ENCODE results near the gene FARP1. TPM values are rescaled to one million over a fixed set of nuclear protein-coding genes. Genes with fewer than 3 reads are reported as not detected.
A peak's percentile ranks its signal among the peaks of the same experiment; 100 is the strongest.

Gene FARP1
- total RNA-seq, 1 experiment from 2014 or later = 96.6 TPM

GRCh38 chr13:98487016-98487415 lies 344.1 kb downstream of the FARP1 start (continued):
- TF ChIP-seq, protein P1, sequence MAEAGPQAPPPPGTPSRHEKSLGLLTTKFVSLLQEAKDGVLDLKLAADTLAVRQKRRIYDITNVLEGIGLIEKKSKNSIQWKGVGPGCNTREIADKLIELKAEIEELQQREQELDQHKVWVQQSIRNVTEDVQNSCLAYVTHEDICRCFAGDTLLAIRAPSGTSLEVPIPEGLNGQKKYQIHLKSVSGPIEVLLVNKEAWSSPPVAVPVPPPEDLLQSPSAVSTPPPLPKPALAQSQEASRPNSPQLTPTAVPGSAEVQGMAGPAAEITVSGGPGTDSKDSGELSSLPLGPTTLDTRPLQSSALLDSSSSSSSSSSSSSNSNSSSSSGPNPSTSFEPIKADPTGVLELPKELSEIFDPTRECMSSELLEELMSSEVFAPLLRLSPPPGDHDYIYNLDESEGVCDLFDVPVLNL (CRISPR knock-in tag; IDR thresholded peaks at IDR 0.05; ENCODE audit: borderline replicate concordance, low read depth) = no peak
- TF ChIP-seq ZNF263 (CRISPR knock-in tag; IDR thresholded peaks at IDR 0.05; ENCODE audit: low read depth) (no peak), ZNF219 (CRISPR knock-in tag; IDR thresholded peaks at IDR 0.05; ENCODE audit: borderline replicate concordance) (no peak)
- TF ChIP-seq, protein P2, sequence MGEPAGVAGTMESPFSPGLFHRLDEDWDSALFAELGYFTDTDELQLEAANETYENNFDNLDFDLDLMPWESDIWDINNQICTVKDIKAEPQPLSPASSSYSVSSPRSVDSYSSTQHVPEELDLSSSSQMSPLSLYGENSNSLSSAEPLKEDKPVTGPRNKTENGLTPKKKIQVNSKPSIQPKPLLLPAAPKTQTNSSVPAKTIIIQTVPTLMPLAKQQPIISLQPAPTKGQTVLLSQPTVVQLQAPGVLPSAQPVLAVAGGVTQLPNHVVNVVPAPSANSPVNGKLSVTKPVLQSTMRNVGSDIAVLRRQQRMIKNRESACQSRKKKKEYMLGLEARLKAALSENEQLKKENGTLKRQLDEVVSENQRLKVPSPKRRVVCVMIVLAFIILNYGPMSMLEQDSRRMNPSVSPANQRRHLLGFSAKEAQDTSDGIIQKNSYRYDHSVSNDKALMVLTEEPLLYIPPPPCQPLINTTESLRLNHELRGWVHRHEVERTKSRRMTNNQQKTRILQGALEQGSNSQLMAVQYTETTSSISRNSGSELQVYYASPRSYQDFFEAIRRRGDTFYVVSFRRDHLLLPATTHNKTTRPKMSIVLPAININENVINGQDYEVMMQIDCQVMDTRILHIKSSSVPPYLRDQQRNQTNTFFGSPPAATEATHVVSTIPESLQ (CRISPR knock-in tag; IDR thresholded peaks at IDR 0.05) = no peak

GRCh38 chr13:98487522-98487921 lies 344.6 kb downstream of the FARP1 start:
- ChIA-PET POLR2A (no interaction called here), CTCF (interaction anchor here (0.6 to 1.3 kb wide), 3 partner anchors 110 to 186 kb away, joined by 3 to 4 read pairs (median 3); no protein-coding TSS in a partner anchor)
- no peaks in the 10 kb centered on the region for H3K9me3 Mint-ChIP-seq
- H3K27ac Mint-ChIP-seq = no peak overlapping the region; the same call in 1 of the 2 replicates
- DNase-seq (ENCODE audit: low spot score) (no peak), ATAC-seq (no peak)
- peaks cover 97% of the 10 kb centered on the region for H3K4me1 Mint-ChIP-seq
- no peaks in the 10 kb centered on the region for H3K27me3 Mint-ChIP-seq (ENCODE audit: low read depth)
- H3K4me3 Mint-ChIP-seq = no peak overlapping the region
- H3K36me3 Mint-ChIP-seq = no peaks in the 10 kb centered on the region
- no peak for TF ChIP-seq ZNF396 (CRISPR knock-in tag; IDR thresholded peaks at IDR 0.05; ENCODE audit: borderline replicate concordance)

GRCh38 chr13:98488736-98489135 lies 345.8 kb downstream of the FARP1 start:
- no peak for DNase-seq (ENCODE audit: low spot score)
- Mint-ChIP-seq H3K27me3 (ENCODE audit: low read depth) (no peaks in the 10 kb centered on the region), H3K27ac (peak overlapping the region; percentile 25), H3K9me3 (no peaks in the 10 kb centered on the region), H3K4me3 (no peak overlapping the region), H3K36me3 (no peaks in the 10 kb centered on the region), H3K4me1 (peaks cover 95% of the 10 kb centered on the region)
- ATAC-seq = no peak
- no peak for TF ChIP-seq FOXP1 (CRISPR knock-in tag; IDR thresholded peaks at IDR 0.05; ENCODE audit: borderline replicate concordance)
- TF ChIP-seq CBFB (CRISPR knock-in tag; IDR thresholded peaks at IDR 0.05; ENCODE audit: low read depth) = no peak
- ChIA-PET CTCF (interaction anchor here (1.1 to 1.6 kb wide), 2 partner anchors 41 to 43 kb away, joined by 3 read pairs; no protein-coding TSS in a partner anchor), POLR2A (interaction anchor here (0.5 kb wide), 1 partner anchor 353 kb away, joined by 3 read pairs; no protein-coding TSS in a partner anchor)

DNA sequence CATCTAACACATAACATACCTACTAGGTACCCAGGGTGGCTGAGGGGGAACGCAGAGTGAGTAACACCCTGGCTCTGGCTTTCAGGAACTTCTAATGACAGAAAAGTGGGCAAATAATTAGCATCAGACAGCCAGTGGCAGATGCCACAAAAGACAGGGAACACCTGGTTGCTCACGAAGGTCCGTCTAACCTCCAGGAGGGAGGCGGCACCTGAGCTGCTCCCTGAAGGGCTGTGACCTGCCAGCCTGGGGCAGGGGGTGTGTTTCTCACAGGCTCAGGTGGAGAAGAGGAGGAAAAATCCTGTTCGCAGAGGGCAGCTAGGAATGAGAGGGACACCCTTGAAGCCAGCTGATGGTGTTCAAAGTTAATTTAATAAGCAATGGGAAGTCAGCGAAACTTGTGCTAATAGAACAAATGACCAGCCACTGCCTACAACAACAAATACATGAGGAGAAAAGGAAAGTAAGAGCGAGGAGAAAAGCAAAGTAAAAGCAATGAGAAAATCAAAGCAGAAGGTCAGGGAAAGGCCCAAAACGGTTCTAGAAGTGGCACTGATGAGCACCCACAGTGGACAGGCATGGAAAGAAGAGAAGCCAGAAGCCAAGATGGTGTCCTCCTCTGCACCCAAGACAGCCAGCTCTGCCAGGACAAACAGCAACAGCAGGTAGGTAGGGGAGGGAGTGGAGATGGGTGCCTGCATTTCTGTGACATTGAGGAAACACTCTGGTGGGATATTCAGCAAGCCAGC lies 346.7 kb downstream of the FARP1 start:
- Mint-ChIP-seq H3K36me3 (no peaks in the 10 kb centered on the region; the same call in 1 of the 2 replicates), H3K27me3 (ENCODE audit: low read depth) (no peaks in the 10 kb centered on the region), H3K27ac (peak overlapping the region; percentile 25), H3K4me3 (no peak overlapping the region), H3K9me3 (no peaks in the 10 kb centered on the region), H3K4me1 (peaks cover 89% of the 10 kb centered on the region)
- DNase-seq (ENCODE audit: low spot score) (no peak), ATAC-seq (no peak)
- POLR2A ChIA-PET = interaction anchor here (0.8 kb wide), 1 partner anchor 743 kb away, joined by 3 read pairs; no protein-coding TSS in a partner anchor
- CTCF ChIA-PET = interaction anchor here (0.8 to 1.6 kb wide), 3 partner anchors 8 to 108 kb away, joined by 3 to 4 read pairs (median 3); no protein-coding TSS in a partner anchor
- TF ChIP-seq TEAD4 (CRISPR knock-in tag; IDR thresholded peaks at IDR 0.05) (no peak), STAT6 (CRISPR knock-in tag; conservative IDR thresholded peaks at IDR 0.05; ENCODE audit: low read depth) (no peak), E2F5 (CRISPR knock-in tag; IDR thresholded peaks at IDR 0.05) (no peak), FOXK1 (CRISPR knock-in tag; IDR thresholded peaks at IDR 0.05) (no peak), ZNF396 (CRISPR knock-in tag; IDR thresholded peaks at IDR 0.05; ENCODE audit: borderline replicate concordance) (no peak), PRRX2 (CRISPR knock-in tag; IDR thresholded peaks at IDR 0.05) (no peak), ZNF263 (CRISPR knock-in tag; IDR thresholded peaks at IDR 0.05; ENCODE audit: low read depth) (no peak), CREB1 (CRISPR knock-in tag; IDR thresholded peaks at IDR 0.05) (no peak), ZNF423 (CRISPR knock-in tag; IDR thresholded peaks at IDR 0.05) (no peak), OVOL2 (CRISPR knock-in tag; IDR thresholded peaks at IDR 0.05; ENCODE audit: borderline replicate concordance) (no peak), NR3C1 (CRISPR knock-in tag; conservative IDR thresholded peaks at IDR 0.05; ENCODE audit: low read depth) (no peak)

All from WTC11 (cell line).